ENCODE data around the gene SH2D5.

GRCh38 chr1:20684050-20684620 is 48.4 kb downstream of the SH2D5 start:
- TF ChIP-seq HOXA7 (CRISPR knock-in tag; IDR thresholded peaks at IDR 0.05; ENCODE audit: borderline replicate concordance) (no peak), ZBTB21 (tag by site-specific recombination; IDR thresholded peaks at IDR 0.05) (no peak), BCL11B (tag by site-specific recombination; IDR thresholded peaks at IDR 0.05; ENCODE audit: low read depth) (no peak), ZNF133 (tag by site-specific recombination; IDR thresholded peaks at IDR 0.05) (no peak), ZNF248 (tag by site-specific recombination; IDR thresholded peaks at IDR 0.05) (no peak), CTCF (tag by site-specific recombination; IDR thresholded peaks at IDR 0.05) (no peak), ZNF112 (tag by site-specific recombination; IDR thresholded peaks at IDR 0.05) (no peak), WT1 (tag by site-specific recombination; IDR thresholded peaks at IDR 0.05) (no peak), REST (tag by site-specific recombination; IDR thresholded peaks at IDR 0.05) (no peak), YY1 (tag by site-specific recombination; IDR thresholded peaks at IDR 0.05) (no peak)
